CD1c-positive myeloid dendritic cell (primary cell): ENCODE results near the gene BSG.
"Not testable (repeated sequence)": the region's sequence is repeated elsewhere in the genome, so short reads cannot be mapped to it uniquely, and the experiment has no call there.

Experiments used
- DNase-seq: peaks from one replicate; pipeline ENCODE4 v3.0.0-alpha.2; 2016; ENCODE audit errors: extremely low spot score

Gene BSG

DNA sequence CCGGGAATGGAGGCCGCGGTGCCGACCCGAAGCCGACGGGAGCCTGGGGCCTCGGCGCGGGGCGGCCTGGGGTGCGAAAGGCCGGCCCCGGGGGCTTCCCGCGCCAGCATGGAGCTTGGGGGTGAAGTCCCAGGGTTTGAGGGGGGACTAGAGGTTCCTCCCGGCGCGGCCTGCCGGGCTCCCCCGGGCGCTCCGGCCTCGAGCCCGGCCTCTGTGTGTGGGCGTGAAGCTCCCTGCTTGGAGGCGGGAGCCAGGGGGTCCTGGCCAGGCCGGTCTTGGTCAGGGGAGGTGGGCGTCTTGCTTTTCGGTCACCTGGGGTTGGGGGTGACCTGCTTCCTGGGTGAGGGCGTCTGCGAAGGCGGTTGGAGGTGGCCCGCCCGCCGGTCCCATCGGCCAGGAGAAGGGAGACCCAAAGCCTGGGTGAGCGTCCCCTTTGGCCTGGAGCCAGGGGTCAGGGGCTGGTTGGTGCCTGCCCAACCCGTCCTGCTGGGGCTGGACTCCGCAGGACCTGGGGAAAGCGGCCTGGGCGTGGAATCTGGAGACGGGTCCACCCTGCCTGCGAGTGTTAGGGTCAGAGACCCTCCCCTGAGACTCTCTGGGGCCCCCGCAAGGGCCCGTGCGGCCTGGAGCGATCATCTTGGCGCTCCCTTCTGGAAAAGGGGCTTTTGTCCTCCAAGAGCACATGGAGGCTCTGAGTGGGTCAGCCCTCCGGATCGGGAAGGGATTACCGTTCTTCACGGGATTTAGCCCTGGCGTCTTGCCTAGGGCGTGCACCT lies 535 bp downstream of the BSG start:
- peak; percentile 34 for DNase-seq

DNA sequence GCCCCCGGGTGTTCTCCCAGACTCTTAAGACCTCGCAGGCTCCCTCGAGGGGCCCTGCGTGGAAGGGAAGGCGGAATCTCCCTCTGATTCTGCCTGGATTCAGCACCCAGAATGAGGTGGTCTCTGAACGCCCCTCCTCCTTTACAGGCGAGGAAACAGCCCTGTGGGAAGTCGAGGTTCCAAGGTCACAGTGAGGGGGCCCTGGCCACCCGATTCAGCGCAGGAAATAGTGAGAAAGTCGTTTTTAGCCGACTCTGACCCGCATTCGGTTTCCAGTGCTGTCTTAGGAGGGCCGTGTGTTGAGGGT lies 1.1 kb downstream of the BSG start:
- DNase-seq: no peak

DNA sequence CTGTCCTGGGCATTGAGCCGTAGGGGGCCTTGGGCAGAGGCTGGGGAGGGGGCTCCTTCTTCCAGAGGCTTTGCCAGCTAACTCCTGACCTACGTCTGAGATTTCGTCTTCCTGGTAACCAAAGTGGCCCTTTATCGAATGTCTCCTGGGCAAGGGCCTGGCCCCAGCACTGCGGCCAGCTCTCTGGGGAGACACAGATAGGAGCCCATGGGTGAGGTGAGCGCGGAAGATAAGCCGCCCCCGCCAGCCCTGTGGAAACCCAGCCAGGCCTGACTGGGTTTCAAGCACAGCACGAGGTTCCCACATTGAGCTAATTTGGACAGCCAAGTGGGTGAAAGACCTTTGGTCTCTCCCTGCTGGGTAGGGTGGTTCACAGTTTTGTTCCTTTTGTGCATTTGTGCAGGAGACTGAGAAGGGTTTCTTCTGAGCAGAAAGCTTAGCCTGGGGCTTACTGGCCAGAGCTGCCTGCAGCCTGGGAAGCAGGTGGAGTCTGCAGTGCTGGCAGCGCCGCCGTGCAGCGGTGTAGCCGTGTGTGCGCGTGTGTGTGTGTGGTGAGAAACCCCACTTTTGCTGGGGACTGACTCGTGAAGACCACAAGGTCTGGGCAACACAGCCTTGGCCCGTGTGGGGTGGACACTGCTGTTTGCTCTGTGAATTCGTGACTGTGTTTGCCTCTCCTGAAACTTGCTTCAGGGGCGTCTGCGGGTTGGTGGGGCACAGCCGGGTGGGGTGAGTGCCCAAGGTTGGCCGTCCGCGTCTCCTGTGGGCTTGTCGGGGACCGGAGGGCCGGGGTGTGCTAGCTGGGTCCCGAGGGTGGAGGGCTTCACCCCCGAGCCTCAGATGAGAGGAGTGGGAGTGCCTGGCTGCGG lies 2.5 kb downstream of the BSG start:
- DNase-seq: no peak

DNA sequence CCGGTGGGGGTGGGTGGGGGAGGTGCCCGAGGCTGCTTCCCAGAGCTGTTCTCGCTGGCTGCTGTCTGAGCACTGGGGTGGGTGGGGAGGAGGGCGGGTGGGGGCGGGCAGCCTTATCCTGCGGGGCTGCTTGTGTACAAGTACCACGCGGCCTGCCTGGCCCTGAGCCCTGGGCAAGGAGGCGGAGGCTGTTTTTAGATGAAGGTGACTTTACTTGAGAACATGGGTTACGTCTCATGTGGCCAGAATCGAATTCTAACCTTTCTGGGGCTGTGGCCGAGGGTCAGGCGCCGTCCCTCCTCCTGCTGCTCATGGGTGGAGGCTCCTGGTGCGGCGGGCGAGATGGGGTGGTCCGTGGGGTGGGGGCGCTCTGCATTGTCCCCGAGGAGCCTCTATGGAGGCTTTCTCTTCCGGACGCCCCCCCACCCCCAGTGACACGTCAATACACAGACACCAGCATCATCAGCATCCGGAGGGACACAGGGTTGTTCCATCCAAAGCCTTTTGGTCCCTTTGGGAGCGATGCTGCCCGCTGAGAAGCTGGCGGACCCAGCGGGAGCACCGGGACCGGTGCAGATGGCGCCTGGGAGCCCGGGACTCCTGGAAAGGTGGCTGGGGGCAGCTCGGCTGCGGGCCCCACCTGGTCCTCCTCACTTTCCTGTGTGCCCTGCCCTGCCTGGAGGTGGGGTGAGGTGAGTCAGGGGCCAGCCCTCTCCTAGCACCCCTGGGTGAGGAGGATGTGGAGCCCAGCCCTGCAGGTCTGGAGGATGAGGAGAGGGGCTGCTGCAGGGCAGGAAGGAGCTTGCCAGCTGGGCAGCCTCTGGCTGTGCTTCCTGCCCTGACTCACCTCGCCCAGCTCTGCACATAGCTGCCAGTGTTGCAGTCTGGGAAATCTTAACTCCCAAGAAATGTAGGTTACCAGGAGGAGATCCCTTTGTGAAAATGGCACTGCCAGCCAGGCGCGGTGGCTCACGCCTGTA lies 3.4 kb downstream of the BSG start:
- DNase-seq: no peak

DNA sequence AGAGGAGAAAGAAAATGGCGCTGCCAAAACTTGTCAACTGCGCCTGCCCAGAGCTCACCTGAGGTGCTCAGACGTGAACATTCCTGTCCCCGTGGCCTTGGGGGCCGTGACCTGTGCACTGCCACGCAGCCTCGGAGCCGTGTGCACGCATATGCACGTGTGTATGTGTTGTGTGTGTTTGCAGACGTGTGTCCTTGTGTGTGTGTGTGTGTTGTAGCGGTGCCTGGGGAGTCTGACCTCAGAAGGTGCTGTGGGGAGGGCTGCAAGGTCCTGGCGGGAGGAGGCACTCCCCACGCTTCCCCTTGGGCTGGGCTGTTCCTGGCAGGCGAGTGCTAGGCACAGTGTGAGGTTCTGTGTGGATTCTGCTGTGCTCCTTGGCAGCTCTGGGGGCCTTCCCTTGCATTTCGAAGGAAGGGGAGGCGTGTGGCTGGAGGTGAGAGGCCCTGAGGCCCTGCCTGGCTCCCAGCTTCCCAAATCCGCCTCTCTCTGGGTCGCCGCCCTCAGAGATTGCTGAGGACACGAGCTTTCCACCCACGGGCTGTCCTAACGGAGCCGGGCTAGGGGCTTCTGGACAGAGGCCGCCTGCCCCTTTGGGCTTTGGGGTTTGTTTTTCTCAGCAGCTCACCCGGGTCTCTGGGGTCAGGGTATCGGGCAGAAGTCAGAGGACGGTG lies 4.5 kb downstream of the BSG start:
- DNase-seq: no peak

DNA sequence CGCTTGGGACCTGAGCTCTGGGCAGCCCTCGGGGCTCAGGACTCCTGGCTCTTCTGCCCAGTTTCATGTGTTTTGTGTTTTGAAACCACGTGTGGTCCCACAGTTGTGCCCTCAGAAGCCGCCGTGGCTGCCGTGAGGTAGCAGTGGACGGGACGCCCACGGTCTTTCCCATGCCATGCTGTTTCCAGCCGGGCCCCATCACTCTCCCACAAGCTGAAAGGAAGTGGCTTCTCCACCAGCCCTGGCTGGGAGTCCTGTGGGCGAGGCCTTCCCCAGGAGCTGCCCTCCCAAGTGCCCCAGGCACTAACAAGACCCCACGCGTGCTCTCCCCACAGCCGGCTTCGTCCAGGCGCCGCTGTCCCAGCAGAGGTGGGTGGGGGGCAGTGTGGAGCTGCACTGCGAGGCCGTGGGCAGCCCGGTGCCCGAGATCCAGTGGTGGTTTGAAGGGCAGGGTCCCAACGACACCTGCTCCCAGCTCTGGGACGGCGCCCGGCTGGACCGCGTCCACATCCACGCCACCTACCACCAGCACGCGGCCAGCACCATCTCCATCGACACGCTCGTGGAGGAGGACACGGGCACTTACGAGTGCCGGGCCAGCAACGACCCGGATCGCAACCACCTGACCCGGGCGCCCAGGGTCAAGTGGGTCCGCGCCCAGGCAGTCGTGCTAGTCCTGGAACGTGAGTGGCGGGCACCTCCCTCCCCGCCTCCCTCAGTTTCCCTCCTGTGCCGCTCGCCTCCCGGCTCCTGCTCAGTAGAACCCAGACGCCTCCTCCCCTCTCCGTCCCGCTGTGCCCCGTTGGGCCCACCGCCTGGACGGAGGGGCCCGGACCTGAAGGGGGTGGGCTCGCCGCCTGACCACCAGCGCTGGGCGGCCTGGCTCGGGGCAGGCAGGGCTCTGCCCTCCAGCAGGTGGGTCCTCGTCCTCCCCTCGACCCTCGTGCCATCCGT lies 5.3 kb downstream of the BSG start:
- no peak for DNase-seq

DNA sequence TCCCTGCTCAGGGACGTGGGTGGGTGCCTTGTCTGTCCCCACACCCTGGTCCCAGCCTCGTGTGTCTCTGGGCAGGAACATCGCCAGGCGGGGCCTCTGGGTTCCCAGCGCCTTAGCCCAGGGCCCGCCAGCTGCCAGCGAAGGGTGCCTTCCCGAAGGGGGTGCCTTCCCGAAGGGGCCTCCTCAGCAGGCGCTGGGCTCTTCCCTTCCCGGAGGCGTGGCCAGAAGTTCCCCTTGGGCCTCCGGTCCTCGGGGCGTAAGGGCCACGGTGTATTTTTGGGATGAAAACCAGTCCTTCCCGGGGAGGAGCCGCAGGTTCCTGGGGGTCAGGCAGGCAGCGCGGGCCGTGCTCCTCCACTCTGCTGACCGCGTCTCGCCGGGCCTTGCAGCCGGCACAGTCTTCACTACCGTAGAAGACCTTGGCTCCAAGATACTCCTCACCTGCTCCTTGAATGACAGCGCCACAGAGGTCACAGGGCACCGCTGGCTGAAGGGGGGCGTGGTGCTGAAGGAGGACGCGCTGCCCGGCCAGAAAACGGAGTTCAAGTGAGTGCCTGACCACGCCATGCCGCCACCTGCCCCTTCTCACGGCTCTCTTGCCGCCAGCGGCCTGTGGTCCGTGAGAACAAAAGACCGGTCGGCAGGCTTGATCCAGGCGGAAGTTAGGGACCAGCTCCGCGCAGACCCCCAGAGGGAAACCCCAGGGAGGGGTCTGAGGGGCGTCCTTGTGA lies 6.9 kb downstream of the BSG start:
- no peak for DNase-seq

DNA sequence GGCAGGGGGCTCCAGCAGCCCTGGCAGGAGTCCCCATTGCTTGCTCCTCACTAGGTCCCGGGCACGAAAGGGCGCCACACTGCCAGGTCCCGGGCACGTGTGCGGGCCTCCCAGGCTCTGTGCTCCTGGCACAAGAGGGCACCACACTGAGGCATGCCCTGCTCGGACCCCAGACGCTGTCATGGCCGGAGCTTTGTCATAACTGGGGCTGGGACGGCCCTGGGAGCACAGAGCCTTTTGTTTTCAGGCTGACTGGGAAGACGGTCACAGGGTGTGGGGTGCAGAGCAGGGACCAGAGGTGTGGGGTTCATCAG lies 7.4 kb downstream of the BSG start:
- no peak for DNase-seq

DNA sequence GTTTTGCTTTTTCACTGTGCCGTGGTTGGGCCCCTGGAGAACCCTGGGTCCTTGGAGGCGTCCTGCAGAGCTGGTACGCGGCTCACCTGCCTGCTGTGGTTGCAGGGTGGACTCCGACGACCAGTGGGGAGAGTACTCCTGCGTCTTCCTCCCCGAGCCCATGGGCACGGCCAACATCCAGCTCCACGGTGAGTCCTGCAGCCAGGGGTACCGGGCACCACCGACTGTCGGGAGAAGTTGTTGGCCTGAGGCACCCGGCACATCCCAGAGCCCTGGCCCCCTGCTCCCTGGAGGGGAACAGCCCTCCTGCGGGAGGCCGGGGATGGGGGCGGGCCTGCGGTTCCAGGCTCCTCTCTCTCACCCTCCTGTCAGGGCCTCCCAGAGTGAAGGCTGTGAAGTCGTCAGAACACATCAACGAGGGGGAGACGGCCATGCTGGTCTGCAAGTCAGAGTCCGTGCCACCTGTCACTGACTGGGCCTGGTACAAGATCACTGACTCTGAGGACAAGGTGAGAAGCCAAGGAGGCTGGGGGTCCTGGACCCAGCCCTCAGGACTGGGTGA lies 8.0 kb downstream of the BSG start:
- DNase-seq: no peak

DNA sequence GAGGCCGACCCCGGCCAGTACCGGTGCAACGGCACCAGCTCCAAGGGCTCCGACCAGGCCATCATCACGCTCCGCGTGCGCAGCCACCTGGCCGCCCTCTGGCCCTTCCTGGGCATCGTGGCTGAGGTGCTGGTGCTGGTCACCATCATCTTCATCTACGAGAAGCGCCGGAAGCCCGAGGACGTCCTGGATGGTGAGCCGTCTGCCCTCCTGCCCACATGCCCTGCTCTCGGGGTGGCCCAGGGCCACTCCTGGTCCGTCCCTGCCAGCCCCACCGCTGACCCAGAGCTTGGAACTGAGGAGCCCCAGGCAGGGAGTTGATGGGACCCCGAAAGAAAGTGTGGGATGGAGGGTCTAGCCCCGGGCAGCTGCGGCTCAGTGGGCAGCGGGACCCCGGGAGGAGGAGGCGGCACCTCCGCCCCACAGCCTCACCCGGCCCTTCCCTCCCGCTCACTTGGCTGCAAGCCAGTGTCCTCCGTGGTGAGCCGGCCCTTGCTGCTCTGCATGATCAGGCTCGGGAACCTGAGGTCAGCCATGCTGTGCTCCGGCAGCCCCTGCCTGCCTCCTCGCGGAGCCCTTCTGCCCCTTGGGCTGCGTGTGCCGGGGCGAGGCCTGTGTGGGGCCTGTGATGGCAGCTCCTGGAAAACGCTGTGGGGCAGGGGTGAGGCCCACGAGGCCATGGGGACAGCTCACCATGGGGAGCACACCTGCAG lies 9.2 kb downstream of the BSG start:
- DNase-seq: no peak

DNA sequence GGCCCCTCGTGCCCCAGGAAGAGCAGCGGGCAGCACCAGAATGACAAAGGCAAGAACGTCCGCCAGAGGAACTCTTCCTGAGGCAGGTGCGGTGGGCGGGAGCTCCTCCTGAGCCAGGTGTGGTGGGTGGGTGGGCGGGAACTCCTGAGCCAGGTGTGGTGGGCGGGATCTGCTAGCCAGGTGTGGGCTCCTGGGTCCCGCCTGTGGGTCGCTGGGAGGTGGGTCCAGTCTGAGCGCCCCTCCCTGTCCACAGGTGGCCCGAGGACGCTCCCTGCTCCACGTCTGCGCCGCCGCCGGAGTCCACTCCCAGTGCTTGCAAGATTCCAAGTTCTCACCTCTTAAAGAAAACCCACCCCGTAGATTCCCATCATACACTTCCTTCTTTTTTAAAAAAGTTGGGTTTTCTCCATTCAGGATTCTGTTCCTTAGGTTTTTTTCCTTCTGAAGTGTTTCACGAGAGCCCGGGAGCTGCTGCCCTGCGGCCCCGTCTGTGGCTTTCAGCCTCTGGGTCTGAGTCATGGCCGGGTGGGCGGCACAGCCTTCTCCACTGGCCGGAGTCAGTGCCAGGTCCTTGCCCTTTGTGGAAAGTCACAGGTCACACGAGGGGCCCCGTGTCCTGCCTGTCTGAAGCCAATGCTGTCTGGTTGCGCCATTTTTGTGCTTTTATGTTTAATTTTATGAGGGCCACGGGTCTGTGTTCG lies 10.3 kb downstream of the BSG start:
- DNase-seq: peak; percentile 62

DNA sequence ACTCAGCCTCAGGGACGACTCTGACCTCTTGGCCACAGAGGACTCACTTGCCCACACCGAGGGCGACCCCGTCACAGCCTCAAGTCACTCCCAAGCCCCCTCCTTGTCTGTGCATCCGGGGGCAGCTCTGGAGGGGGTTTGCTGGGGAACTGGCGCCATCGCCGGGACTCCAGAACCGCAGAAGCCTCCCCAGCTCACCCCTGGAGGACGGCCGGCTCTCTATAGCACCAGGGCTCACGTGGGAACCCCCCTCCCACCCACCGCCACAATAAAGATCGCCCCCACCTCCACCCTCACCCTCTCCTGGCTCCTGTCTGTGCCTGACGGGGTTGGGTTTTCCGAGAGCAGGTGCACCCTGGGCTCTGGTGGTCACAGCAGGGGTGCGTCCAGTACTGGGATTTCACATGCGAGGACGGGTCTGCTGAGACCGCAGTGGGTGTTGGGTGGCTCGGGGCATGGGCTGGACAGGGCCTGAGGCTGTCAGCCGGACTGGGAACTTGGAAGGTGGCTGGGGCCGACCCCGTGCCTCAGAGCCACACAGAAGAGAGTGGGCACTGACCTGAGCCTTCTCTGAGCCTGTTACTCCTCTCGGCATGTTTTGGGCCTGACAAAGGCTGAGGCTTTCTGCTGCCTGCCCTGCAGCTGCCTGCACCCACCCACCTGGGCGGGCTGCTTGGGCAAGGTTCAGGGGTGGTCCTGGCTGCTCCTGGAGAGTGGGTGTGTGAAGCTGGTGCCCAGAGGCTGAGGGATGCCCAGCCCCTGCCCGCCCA lies 11.0 kb downstream of the BSG start:
- DNase-seq: no peak

DNA sequence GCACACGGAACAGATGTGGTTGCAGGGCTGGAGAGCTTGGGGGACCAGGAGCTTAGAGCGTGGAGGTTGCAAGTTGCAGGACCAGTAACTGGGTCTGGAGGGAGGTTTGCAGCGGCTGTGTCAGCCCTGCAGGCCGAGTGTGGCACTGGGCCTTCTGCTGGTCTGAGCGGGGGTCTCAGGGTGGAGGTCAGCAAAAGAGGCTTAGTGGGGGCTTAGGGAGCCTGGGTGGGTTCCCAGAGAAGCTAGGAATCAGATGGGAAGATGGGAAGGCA lies 11.5 kb downstream of the BSG start:
- DNase-seq: no peak

DNA sequence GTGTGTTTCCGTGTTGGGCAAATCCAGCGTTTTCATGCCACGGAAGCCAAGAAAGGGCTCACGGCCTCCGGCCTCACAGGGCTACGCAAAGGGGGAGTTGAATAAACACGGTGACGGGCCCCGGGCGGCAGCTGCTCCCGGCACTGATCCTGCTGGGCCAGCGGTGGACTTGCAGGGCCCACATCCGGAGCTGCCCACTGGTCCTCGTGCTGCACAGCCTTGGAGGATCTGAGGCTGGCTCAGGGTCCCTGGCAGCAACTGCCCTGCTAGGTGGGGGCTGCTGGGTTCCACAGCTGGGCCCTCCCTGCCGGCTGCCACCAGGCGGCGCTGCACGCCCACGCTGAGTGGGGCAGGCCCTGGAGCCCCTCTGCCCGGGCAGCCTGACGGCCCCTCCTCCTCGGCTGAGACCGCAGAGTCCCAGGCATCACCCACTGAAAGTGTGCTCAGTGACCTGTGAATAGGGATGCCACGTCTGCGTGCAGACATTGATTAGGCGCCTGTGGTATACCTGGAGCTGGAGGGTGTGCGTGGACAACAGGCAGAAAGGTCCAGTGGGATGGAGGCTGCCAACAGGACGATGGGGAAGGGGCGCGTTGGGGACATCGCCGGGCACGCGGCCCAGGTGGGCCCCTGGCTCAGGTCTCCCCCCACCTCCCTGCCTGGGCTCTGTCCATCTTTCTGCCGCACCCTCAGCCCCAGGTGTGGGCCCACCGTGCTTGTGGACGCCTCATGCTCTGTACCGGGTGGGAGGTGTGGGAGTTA lies 12.0 kb downstream of the BSG start:
- peak; percentile 62 for DNase-seq

DNA sequence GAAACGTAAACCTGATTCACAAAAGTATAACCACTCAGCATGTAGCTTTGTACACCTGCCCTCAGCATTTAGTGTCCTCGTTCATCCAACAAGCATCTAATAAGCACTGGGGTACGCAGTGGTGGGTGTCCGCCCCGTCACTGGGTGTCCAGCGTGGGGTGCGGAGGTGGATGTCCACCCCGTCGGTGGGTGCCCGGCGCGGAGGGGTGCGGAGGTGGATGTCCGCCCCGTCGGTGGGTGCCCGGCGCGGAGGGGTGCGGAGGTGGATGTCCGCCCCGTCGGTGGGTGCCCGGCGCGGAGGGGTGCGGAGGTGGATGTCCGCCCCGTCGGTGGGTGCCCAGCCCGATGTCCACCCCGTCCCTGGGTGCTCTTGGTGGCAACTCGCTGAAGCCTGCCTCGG lies 12.8 kb downstream of the BSG start:
- not testable (repeated sequence) for DNase-seq

DNA sequence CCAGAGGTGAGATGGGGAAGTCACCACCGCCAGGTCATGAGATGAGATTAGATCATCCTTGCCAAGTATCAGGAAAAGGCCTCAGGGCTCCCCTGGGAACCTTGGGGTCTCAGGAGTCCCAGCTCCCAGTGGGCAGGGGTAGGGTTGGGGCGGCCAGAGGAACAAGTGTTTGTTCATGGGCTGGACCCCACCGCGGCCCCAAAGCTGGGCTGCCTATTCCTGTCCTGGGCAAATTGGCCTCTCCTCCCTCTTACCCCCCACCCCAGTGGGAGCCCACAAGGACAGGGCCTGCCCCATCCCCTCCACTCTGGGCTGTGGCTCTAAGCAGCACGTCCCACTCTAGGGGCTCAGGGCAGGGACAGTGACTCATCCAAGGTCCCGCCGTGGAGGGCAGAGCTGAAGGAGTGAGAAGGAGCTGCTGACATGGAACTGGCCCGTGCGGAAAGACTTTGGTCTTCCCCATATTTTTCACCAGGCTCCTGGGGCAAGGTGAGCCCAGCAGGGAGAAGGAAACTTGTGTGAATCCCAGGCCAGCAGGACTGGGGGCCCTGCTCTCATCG lies 13.2 kb downstream of the BSG start:
- DNase-seq: no peak
